WI38 (cell line): Measurements from ENCODE around the gene RNASEL.
"Not testable (repeated sequence)": the region's sequence is repeated elsewhere in the genome, so short reads cannot be mapped to it uniquely, and the experiment has no call there.

Experiments used
- H3K4me3 ChIP-seq: 2 replicates; pipeline ENCODE4 v1.5.1; 2011; ENCODE audit warnings: low read depth, mild to moderate bottlenecking, control low read depth, low read length
- CTCF ChIP-seq: IDR thresholded peaks from 2 replicates; pipeline ENCODE4 v1.5.1; 2012; ENCODE audit warnings: low read depth, mild to moderate bottlenecking, control low read depth, low read length

Gene RNASEL

GRCh38 chr1:182555493-182555892 is 33.6 kb downstream of the RNASEL start:
- no peak for TF ChIP-seq CTCF

GRCh38 chr1:182552527-182552926 is 36.5 kb downstream of the RNASEL start:
- TF ChIP-seq CTCF, result no peak
- H3K4me3 ChIP-seq, result no peak overlapping the region

More at GRCh38 chr1:182555493-182555892, 33.6 kb downstream of the RNASEL start:
- H3K4me3 ChIP-seq, result no peak overlapping the region

- TF ChIP-seq CTCF, result no peak
- H3K4me3 ChIP-seq, result no peak overlapping the region
Observed at GRCh38 chr1:182549811-182550210, 39.2 kb downstream of the RNASEL start.

DNA sequence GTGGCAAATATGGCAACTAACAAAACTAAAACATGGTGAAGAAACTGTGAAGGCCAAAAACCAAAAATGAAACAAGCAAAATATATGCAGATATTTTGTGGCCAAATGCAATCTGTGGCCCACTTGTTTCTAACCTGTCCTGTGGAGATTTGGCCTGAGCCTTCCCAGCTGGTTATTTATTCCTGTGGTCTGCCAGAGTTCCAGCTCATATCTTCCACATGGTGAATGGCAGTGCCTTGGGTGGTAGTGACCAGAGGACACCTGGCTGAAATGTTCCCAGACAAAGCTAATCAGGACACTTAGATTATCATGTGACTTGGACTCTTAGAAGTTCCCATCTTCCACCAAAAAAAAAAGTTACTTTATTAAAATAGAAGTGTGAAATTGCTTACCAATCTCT is 39.7 kb downstream of the RNASEL start:
- no peak for TF ChIP-seq CTCF

GRCh38 chr1:182533896-182534295 is 55.2 kb downstream of the RNASEL start:
- TF ChIP-seq CTCF, result no peak
- no peak overlapping the region for H3K4me3 ChIP-seq

More for the DNA sequence above, 39.7 kb downstream of the RNASEL start:
- no peak overlapping the region for H3K4me3 ChIP-seq

DNA sequence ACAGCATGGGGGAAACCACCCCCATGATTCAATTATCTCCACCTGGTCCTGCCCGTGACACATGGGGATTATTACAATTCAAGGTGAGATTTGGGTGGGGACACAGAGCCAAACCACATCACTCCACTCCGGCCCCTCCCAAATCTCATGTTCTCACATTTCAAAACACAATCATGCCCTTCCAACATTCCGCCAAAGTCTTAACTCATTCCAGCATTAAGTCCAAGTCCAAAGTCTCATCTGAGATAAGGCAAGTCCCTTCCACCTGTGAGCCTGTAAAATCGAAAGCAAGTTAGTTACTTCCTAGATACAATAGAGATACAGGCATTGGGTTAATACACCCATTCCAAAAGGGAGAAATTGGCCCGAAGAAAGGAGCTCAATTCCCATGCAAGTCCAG is 60.9 kb downstream of the RNASEL start:
- not testable (repeated sequence) for H3K4me3 ChIP-seq

GRCh38 chr1:182527680-182528079 is 61.4 kb downstream of the RNASEL start:
- no peak for TF ChIP-seq CTCF
- H3K4me3 ChIP-seq, result no peak overlapping the region

- TF ChIP-seq CTCF, result no peak
Observed at GRCh38 chr1:182525342-182525741, 63.7 kb downstream of the RNASEL start.

More at GRCh38 chr1:182525342-182525741, 63.7 kb downstream of the RNASEL start:
- no peak overlapping the region for H3K4me3 ChIP-seq
